Suprapubic skin (tissue), 3 donors: ENCODE measurements around the gene ENDOU.

Source experiments
- CTCF ChIP-seq, 2 donors: fragments of 200-600 bp in 1 of 2; fragments of 450-650 bp in 1 of 2; sonication (generic) in 1 of 2; IDR thresholded peaks; one replicate each; pipeline ENCODE4 v1.5.1; 2016 to 2019; ENCODE audit warnings: antibody characterized with exemption in 2 of 2, mild to moderate bottlenecking in 1 of 2, moderate library complexity in 1 of 2
- EP300 ChIP-seq: sonication (generic); formaldehyde crosslinking; IDR thresholded peaks from one replicate; pipeline ENCODE4 v1.6.1; 2017; ENCODE audit warnings: antibody characterized with exemption

GRCh38 chr12:47769234-47770085, 44.2 kb upstream of the ENDOU start:
- TF ChIP-seq CTCF (IDR thresholded peaks at IDR 0.05), result no peak
- TF ChIP-seq EP300, result no peak
